Neural cell (in vitro differentiated cells): ENCODE measurements around the gene MED13L. TPM values are rescaled to one million over a fixed set of nuclear protein-coding genes. Genes with fewer than 3 reads are reported as not detected.

Experiments
- H2AFZ ChIP-seq: fragments of 200-600, 300-800 bp; sonication (generic), shearing (Covaris generic); 2 replicates; pipeline ENCODE4 v1.6.0; 2014; ENCODE audit warnings: low read depth, mild to moderate bottlenecking, antibody characterized with exemption, low read length, moderate library complexity
- H3F3A ChIP-seq: fragments of 200-600 bp; shearing (Covaris generic); 2 replicates; pipeline ENCODE4 v1.6.1; 2016; ENCODE audit warnings: mild to moderate bottlenecking, moderate library complexity, mixed read lengths, antibody characterized with exemption, low read length; ENCODE audit not compliant: insufficient read depth, poor library complexity, severe bottlenecking
- H3K27ac ChIP-seq: fragments of 200-600, 300-800 bp; sonication (generic), shearing (Covaris generic); 2 replicates; pipeline ENCODE4 v1.5.1; 2014; ENCODE audit warnings: mild to moderate bottlenecking, low read length, moderate library complexity
- H3K27me3 ChIP-seq: fragments of 300-800, 200-600 bp; sonication (generic), shearing (Covaris generic); 2 replicates; pipeline ENCODE4 v1.6.0; 2014; ENCODE audit warnings: mild to moderate bottlenecking, low read depth, low read length, moderate library complexity; ENCODE audit not compliant: insufficient read depth
- H3K36me3 ChIP-seq: fragments of 300-800, 200-600 bp; sonication (generic), shearing (Covaris generic); 2 replicates; pipeline ENCODE4 v1.5.1; 2014; ENCODE audit warnings: mild to moderate bottlenecking, antibody characterized with exemption, low read length, moderate library complexity; ENCODE audit not compliant: insufficient read depth
- H3K4me2 ChIP-seq: fragments of 300-800, 200-600 bp; sonication (generic), shearing (Covaris generic); 2 replicates; pipeline ENCODE4 v1.6.0; 2014; ENCODE audit warnings: mild to moderate bottlenecking, low read length
- H3K4me3 ChIP-seq: fragments of 300-800, 200-600 bp; sonication (generic), shearing (Covaris generic); 2 replicates; pipeline ENCODE4 v1.5.1; 2014; ENCODE audit warnings: mild to moderate bottlenecking, low read length, moderate library complexity
- H3K79me2 ChIP-seq: fragments of 200-600 bp; shearing (Covaris generic); replicated peaks from 2 replicates; pipeline ENCODE4 v1.6.0; 2014; ENCODE audit warnings: mild to moderate bottlenecking, low read length, moderate library complexity; ENCODE audit not compliant: insufficient read depth
- H3K9ac ChIP-seq: fragments of 300-800, 200-600 bp; sonication (generic), shearing (Covaris generic); 2 replicates; pipeline ENCODE4 v1.6.1; 2016; ENCODE audit warnings: mild to moderate bottlenecking, low read length, mixed read lengths
- H3K9me2 ChIP-seq: fragments of 200-600 bp; shearing (Covaris generic); 2 replicates; pipeline ENCODE4 v1.6.1; 2016; ENCODE audit warnings: mild to moderate bottlenecking, low read length, mixed read lengths; ENCODE audit not compliant: insufficient read depth
- H3K9me3 ChIP-seq: fragments of 200-600, 300-800 bp; sonication (generic), shearing (Covaris generic); 2 replicates; pipeline ENCODE4 v1.6.1; 2016; ENCODE audit warnings: mild to moderate bottlenecking, mixed run types, low read length, moderate library complexity, mixed read lengths
- H4K20me1 ChIP-seq: fragments of 200-600 bp; shearing (Covaris generic); 2 replicates; pipeline ENCODE4 v1.6.1; 2016; ENCODE audit warnings: mild to moderate bottlenecking, mixed run types; ENCODE audit not compliant: insufficient read depth
- CTCF ChIP-seq: fragments of 450-650 bp; IDR thresholded peaks from 2 replicates; pipeline ENCODE4 v1.5.1; 2014; ENCODE audit warnings: antibody characterized with exemption, mild to moderate bottlenecking, moderate library complexity; ENCODE audit not compliant: poor library complexity, severe bottlenecking
- EP300 ChIP-seq: fragments of 450-650 bp; conservative IDR thresholded peaks from 2 replicates; pipeline ENCODE4 v1.6.1; 2014; ENCODE audit warnings: antibody characterized with exemption, mild to moderate bottlenecking, moderate library complexity; ENCODE audit not compliant: poor library complexity, severe bottlenecking
- EZH2 ChIP-seq: fragments of 200-600, 300-800 bp; shearing (Covaris generic), sonication (generic); IDR thresholded peaks from 2 replicates; pipeline ENCODE4 v1.6.1; 2014; ENCODE audit warnings: antibody characterized with exemption, low read length, borderline replicate concordance, mild to moderate bottlenecking; ENCODE audit not compliant: insufficient read depth, poor library complexity, severe bottlenecking
- MXI1 ChIP-seq: fragments of 450-650 bp; conservative IDR thresholded peaks from 2 replicates; pipeline ENCODE4 v1.6.1; 2014; ENCODE audit warnings: antibody characterized with exemption, mild to moderate bottlenecking; ENCODE audit not compliant: poor library complexity, severe bottlenecking
- POLR2AphosphoS5 ChIP-seq: IDR thresholded peaks from 2 replicates; pipeline ENCODE4 v1.6.1; 2012
- RAD21 ChIP-seq: fragments of 450-650 bp; conservative IDR thresholded peaks from 2 replicates; pipeline ENCODE4 v1.6.1; 2014; ENCODE audit warnings: antibody characterized with exemption, mild to moderate bottlenecking, moderate library complexity
- SMC3 ChIP-seq: fragments of 450-650 bp; conservative IDR thresholded peaks from 2 replicates; pipeline ENCODE4 v1.6.1; 2014; ENCODE audit warnings: antibody characterized with exemption, mild to moderate bottlenecking, moderate library complexity; ENCODE audit not compliant: poor library complexity
- TAF1 ChIP-seq: IDR thresholded peaks from 2 replicates; pipeline ENCODE4 v1.6.1; 2012; ENCODE audit warnings: low read depth
- polyA plus RNA-seq: library from polyadenylated mRNA; depleted of rRNA; stranded (reverse); fragments of >200 nt; gene quantifications from 2 replicates; pipeline ENCODE4 v1.2.3, GENCODE V29; 2014
- TF ChIP-seq, protein P1 (sequence below): IDR thresholded peaks from 2 replicates; pipeline ENCODE4 v1.6.1; 2012; ENCODE audit warnings: borderline replicate concordance

The MED13L gene
- polyA plus RNA-seq, 1 donor from 2014 or later: 38.9 TPM

DNA sequence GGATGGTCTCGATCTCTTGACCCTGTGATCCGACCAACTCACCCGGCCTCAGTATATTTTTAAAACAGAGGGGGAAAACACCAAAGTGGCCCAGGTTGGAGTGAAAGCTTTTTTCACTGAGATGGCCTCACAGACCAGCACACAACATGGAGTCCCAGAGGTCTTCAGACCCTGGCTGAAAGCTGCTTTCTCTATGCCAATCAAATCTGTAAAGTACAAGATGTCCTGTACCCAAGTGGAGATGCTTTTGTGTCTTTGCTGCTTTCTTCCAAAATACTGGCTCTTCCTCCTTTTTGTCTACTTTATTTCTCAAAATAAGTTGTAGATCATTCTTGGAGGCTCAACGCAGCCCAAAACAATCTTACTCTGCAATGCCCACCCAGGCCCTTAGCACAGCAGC lies 214.8 kb downstream of the MED13L start:
- Histone ChIP-seq H4K20me1 (no peaks in the 10 kb centered on the region), H3K4me2 (no peak overlapping the region), H3K79me2 (peaks cover 5% of the 10 kb centered on the region), H3K9ac (no peak overlapping the region), H3K4me3 (no peak overlapping the region), H3F3A (peaks cover 4% of the 10 kb centered on the region), H2AFZ (no peak overlapping the region), H3K27me3 (no peaks in the 10 kb centered on the region), H3K9me2 (no peaks in the 10 kb centered on the region), H3K36me3 (no peaks in the 10 kb centered on the region), H3K27ac (no peak overlapping the region), H3K9me3 (no peaks in the 10 kb centered on the region)
- no peak for TF ChIP-seq CTCF
- no peak for TF ChIP-seq RAD21
- no peak for TF ChIP-seq TAF1
- TF ChIP-seq, protein P1, sequence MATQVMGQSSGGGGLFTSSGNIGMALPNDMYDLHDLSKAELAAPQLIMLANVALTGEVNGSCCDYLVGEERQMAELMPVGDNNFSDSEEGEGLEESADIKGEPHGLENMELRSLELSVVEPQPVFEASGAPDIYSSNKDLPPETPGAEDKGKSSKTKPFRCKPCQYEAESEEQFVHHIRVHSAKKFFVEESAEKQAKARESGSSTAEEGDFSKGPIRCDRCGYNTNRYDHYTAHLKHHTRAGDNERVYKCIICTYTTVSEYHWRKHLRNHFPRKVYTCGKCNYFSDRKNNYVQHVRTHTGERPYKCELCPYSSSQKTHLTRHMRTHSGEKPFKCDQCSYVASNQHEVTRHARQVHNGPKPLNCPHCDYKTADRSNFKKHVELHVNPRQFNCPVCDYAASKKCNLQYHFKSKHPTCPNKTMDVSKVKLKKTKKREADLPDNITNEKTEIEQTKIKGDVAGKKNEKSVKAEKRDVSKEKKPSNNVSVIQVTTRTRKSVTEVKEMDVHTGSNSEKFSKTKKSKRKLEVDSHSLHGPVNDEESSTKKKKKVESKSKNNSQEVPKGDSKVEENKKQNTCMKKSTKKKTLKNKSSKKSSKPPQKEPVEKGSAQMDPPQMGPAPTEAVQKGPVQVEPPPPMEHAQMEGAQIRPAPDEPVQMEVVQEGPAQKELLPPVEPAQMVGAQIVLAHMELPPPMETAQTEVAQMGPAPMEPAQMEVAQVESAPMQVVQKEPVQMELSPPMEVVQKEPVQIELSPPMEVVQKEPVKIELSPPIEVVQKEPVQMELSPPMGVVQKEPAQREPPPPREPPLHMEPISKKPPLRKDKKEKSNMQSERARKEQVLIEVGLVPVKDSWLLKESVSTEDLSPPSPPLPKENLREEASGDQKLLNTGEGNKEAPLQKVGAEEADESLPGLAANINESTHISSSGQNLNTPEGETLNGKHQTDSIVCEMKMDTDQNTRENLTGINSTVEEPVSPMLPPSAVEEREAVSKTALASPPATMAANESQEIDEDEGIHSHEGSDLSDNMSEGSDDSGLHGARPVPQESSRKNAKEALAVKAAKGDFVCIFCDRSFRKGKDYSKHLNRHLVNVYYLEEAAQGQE: no peak

DNA sequence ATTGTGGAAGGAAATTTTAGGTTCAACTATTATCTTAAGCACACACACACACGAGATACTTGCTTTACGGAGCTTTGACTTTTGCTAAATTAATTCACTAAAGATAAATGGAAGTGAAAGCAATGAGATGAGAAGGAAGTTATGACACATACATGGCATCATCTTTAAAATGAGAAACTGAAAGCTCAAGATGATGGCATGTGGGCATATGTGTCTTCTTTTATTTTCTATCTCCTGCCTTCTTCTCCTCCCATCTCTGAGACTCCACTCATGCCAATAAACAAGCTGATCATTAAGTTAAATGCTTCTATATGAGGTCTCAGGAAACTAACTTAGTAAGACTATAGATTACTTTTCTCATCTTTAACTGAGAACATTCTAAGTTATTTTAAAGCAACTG lies 216.7 kb downstream of the MED13L start:
- Histone ChIP-seq H3K27ac (no peak overlapping the region), H3K9ac (no peak overlapping the region), H2AFZ (no peak overlapping the region), H3K4me3 (no peak overlapping the region), H3K36me3 (no peaks in the 10 kb centered on the region), H3K79me2 (peaks cover 5% of the 10 kb centered on the region), H3K4me2 (no peak overlapping the region), H3K9me3 (no peaks in the 10 kb centered on the region), H4K20me1 (no peaks in the 10 kb centered on the region), H3F3A (no peaks in the 10 kb centered on the region), H3K9me2 (no peaks in the 10 kb centered on the region), H3K27me3 (no peaks in the 10 kb centered on the region)
- TF ChIP-seq MXI1 (no peak), EP300 (no peak), EZH2 (no peak), TAF1 (no peak), RAD21 (no peak), POLR2AphosphoS5 (no peak), CTCF (no peak), SMC3 (no peak)
- TF ChIP-seq, protein P1: no peak
